ENCODE results near the gene SERPINA12.
"Not testable (repeated sequence)": the region's sequence is repeated elsewhere in the genome, so short reads cannot be mapped to it uniquely, and the experiment has no call there.

The SERPINA12 gene

GRCh38 chr14:94536836-94537235 lies 27.6 kb upstream of the SERPINA12 start:
- DNase-seq, result no peak

- no peak for DNase-seq
Measured at GRCh38 chr14:94535506-94535905, 26.2 kb upstream of the SERPINA12 start.

DNA sequence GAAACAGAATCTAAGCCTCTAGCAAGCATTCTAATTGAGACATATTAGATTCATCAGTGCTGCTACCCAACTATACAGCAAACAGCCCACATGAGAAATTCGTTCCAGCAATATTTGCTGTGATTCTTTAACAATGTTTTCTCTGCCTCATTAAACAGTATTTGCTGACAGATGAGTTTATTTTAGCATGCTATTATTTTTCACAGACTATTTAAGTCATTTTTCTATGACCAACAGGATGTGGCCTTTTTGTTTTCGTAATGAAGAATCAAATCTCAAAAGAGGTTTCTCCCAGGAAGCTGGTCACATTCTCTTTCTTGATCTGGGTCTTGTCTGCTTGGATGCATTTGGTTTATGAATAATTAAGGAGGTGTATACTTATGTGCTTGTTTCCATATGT lies 23.2 kb upstream of the SERPINA12 start:
- DNase-seq, result no peak

GRCh38 chr14:94531187-94531586 lies 21.9 kb upstream of the SERPINA12 start:
- DNase-seq, result no peak

DNA sequence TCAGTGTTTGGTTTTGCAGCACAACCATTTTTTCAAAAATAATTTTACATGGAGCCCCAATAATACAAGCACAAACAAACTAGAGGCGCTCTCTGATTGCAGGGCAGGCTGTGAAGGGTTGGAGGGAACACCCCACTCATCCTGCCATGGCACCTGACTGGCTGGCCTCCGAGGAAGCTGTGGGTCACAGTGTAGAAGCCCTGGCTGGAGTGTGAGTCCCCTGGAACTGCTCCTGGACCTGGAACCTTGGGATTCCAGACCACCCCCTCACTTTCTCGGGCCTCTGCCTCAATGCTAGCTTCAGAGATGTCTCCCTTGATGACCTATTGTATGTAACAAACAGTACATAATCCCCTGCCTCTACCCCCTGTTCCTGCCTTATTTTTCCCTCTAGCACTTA lies 14.8 kb upstream of the SERPINA12 start:
- DNase-seq, result no peak

DNA sequence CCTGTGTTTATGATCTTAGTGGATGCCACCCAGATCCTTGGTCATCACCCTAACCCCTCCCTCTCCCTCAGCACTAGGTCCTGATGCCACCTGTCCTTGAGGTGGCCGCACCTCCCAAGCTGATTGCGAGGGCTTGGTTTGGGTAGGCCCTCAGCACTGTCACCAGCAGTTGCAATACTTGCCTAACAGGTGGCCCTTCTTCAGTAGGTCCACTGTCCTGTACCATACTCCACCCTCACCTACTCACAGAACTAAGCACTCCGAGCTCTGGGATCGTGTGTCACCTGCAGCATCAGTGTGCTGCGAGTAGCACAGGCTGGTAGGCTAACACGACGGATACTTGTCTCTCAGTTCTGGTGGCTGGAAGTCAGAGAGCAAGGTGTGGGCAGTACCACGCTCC lies 14.0 kb upstream of the SERPINA12 start:
- no peak for DNase-seq

DNA sequence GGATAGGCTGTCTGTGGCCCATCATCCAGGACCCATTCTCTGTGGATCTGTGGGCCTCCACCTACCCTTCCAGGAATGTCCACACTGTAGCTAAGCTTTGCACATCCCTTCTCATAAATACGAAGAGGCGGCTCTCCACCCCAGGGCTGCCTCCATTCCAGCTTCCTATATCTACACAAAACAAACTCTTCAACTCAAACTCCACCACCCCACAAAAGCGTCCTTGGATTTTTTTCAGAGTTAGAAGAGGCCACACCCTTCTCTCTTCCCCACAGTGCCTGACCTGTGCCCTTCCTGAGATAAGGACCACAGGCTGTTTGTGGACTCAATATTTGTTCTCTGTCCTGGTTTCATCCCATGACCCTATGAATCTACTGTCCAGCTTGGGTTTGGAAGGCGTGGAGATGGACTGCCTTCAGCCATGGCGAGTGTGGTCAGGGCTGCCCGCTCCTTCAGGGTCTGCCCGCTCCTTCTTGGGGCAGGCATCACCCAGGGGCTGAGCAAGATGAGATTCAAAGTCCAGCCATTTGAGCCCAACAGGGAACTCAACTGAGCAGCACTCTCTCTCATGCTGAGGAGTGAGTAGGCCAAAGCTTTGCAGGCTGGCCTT lies 13.0 kb upstream of the SERPINA12 start:
- no peak for DNase-seq

DNA sequence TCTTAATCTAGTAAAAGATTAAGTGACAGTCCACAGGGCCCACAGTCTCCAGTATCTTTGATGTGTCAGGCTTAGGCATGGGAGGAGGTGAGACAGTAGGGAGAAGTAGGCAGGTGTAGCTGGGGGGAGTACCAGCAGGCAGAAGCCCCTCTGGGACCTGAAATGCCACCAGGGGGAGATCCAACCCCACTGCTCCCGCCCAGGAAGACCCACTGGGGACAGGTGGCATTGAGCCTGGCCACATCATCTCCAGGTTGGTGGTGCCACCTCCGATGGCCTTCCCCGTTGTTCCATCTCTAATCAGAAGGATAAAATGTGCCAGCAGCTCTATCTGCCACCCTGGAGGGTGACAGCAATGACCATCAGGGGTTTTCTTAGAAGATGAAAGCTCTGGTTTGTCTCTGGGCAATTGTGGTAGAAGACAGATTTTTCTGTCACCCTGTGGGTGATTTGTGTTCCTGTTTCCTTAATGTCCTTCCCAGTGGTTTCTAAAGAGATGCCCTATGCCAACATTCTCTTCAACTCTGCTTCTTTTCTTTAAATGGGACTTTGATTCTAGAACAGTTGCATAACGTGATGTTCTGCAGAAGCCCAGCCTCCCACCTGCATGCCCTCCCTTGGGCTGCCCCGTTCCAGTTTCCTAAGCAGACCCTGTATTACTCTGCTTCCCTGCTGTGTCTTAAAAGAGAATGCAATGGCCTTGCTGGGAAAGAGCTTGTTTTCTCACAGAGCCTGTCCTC lies 12.3 kb upstream of the SERPINA12 start:
- no peak for DNase-seq

GRCh38 chr14:94517641-94518257 lies 8.5 kb upstream of the SERPINA12 start:
- no peak for DNase-seq

DNA sequence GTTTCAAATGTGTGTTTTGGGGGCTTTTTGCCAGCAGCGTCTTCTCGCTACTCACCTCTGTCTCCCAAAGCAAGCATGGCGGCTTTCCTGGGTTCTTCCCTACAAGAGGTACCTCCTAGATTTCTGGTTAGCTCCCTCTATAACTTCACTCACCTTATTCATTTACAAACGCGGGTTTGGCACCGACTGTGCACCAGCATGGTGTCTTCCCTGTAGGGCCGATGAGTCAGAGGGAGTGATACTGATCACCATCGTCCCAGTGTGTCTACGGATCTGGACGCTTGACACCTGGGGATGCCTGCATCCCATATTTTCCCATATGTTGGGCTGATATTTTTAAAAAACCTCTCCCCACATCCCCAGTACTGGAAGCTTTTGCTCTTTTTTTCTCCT lies 8.0 kb upstream of the SERPINA12 start:
- no peak for DNase-seq

- no peak for DNase-seq
Measured at GRCh38 chr14:94515856-94516255, 6.6 kb upstream of the SERPINA12 start.

DNA sequence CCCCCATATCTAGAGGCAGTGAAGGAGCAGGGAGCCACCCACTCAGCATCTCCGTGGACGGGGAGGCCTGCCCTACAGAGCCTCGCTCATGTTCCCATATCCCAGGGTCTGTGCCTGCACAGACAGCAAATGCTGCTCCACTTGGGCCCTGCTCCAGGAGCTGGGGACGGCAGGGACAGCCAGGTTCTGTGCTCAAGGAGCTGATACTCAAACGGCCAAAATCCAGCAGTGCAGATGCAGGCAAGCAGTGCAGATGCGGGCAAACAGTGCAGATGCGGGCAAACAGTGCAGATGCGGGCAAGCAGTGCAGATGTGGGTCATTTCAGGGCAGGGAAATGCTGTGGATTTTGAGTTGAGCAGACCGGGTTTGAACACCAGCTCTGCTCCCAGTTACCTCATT lies 6.2 kb upstream of the SERPINA12 start:
- no peak for DNase-seq

DNA sequence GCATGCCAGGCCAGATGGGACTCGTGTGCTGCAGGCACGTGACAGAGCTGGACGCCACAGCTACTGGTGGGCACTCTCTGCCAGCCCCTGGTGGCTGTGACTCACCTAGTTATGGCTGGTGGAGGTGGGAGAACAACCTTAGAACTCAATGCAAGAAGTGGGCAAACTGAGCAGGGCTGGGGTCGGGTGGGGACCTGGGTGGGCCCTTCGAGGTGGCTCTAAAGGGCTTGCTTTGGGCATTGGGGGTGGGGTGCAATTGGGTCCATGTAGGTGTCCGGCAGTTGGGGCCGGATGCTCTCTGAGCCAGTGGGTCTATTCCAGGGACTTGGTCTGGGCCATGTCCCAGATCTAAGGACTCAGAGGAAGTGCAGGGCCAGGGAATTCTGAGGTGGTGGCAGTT lies 5.1 kb upstream of the SERPINA12 start:
- no peak for DNase-seq

- DNase-seq, result not testable (repeated sequence)
Measured at GRCh38 chr14:94510481-94510880, 1.2 kb upstream of the SERPINA12 start.

DNA sequence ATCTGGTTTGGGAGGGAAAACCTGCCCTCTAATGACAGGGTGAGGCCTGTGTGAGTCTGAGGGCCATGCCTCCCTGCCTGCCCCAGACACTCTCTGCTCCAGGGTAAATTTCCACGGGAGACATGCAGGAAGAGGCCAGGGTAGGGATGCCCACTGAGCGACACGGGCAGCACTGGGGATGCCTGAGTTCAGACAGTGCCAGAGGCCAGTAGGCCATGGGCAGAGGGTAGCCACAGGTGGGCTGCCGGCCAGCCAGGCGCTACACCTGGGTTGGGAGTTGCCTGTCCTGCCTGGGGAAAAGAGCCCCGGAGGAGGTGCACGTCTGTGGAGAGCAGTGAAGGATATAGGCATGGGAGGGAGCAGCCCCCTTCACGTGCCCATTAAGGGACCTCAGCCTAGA lies 3.6 kb downstream of the SERPINA12 start:
- no peak for DNase-seq

DNA sequence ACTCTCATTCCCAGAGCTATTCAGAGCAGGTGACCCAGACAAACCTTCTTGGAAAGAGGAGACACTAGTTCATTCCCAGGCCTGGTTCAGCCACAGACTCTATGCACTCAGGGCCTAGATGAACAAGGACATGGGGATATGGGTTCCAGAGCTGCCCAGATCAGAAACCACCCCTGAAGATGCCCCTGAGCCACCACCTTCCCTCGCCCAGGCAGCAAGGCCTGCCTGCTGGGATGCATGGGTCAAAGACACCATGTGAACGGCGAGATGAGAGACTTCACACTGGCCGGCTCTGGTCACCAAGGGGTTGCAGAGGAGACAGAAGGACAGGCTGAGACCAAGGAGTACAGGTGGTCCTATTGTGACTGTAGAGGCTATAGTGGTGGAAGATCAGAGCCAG lies 4.1 kb downstream of the SERPINA12 start:
- DNase-seq, result no peak

DNA sequence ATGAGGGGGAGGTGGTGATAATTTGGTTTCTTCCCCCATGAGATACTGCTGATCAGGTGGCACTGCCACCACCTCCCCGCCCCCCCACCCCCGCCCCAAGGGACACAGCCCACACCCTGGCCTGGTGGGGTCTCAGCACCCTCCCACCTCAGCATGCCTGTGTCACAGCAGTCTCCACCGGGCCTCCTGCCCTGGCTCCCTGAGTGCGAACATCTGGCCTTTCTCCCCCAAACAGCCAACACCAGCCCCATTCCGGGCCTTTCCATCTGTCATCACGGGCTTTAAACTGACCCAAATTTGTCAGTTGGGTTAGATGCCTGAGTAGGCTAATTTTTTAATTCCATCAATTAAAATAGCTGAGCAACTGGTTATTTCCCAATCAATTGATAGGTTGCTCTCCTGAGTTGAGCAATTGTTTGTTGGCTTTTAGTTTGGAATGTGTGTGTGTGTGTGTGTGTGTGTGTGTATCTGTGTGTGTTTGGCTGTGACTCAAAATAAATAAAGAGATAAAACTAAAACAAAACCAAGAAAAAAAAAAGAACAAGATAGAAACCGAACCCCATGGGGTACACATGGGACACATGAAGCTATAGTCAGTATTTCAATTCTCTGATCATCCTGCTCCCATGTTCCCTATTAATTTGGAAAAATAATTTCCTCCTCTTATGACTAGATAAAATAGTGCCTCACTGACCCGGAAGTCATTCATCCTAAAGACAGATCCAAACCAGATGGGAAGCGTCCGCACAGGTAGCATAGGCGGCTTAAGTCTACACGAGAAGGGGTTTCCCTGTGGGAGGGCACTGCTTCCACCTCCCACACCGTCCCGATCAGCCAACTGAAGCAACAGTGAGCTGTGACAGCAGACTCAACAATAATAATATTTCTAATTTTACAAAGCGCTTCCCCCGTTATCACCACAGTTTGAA lies 7.4 kb downstream of the SERPINA12 start:
- no peak for DNase-seq

GRCh38 chr14:94500264-94500663 lies 9.0 kb downstream of the SERPINA12 start:
- DNase-seq, result no peak

GRCh38 chr14:94499673-94500072 lies 9.6 kb downstream of the SERPINA12 start:
- no peak for DNase-seq

DNA sequence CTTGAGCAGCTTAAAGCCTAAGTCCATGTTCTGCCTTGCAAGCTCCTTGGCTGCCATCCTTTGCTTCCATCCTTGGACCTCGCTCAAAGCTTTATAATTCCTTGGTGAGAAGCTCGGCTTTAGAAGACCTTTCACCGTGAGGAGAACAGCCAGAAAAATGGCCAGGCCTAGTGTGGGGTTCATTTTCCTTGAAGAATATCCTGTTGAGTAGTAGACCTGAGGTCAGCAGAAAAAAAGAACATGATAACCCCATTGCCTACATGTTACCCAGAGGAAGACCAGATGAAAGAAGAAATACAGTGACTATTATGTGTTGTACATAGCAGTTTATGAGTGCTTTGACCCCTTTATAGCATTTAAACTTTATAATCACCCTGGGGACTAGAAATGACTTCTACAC lies 11.1 kb downstream of the SERPINA12 start:
- DNase-seq, result no peak

DNA sequence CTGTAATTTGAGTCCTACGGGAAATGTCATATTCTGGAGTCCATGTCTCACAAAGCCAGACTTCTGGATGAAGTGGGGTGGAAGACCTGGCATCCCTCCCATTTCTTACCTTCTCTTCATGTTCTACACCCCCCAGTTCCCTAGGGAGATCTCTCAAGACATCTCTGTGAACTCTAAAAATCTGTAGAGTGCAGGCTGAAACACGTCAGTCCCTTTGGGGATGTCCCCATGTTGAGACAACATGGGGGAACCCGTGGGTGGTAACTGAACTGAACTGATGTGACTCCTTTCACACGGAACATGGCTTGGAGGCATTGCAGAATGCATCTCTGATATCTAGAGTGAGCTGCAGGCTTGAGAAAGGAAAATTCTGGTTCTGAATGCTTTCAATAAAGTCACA lies 15.2 kb downstream of the SERPINA12 start:
- no peak for DNase-seq

DNA sequence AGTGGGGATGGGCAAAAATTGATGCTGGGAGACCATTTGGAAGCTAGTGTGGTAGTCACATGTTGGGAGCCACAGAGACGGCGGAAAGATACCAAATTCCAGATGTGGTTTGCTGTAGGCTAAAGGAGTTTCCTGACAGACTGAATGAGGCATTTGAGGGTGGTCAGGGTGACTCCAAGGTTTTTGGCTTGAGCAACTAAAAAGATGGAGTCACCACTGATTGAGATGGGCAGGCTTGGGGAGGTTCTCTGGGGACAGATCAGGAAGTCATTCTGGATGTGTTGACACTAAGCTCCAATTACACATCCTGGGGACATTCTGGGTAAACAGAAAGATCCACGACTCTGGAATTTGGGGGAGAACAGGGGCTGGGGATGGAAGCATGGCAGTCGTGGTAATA lies 17.8 kb downstream of the SERPINA12 start:
- no peak for DNase-seq

- no peak for DNase-seq
Measured at GRCh38 chr14:94489336-94489735, 19.9 kb downstream of the SERPINA12 start.

Data from amniotic stem cell (primary cell).